Measurements from ENCODE around the gene AOPEP. TPM values are rescaled to one million over a fixed set of nuclear protein-coding genes. Genes with fewer than 3 reads are reported as not detected.

The AOPEP gene
- total and polyA plus RNA-seq, 9 of the 15 experiments (the other 6 are each of a cell fraction or from before 2014, with no cell fraction given): 4.5 to 19.3 (median 13.5) TPM

GRCh38 chr9:95127249-95128176, 401.0 kb downstream of the AOPEP start (continued):
- TF ChIP-seq, protein P1, sequence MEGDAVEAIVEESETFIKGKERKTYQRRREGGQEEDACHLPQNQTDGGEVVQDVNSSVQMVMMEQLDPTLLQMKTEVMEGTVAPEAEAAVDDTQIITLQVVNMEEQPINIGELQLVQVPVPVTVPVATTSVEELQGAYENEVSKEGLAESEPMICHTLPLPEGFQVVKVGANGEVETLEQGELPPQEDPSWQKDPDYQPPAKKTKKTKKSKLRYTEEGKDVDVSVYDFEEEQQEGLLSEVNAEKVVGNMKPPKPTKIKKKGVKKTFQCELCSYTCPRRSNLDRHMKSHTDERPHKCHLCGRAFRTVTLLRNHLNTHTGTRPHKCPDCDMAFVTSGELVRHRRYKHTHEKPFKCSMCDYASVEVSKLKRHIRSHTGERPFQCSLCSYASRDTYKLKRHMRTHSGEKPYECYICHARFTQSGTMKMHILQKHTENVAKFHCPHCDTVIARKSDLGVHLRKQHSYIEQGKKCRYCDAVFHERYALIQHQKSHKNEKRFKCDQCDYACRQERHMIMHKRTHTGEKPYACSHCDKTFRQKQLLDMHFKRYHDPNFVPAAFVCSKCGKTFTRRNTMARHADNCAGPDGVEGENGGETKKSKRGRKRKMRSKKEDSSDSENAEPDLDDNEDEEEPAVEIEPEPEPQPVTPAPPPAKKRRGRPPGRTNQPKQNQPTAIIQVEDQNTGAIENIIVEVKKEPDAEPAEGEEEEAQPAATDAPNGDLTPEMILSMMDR (IDR thresholded peaks at IDR 0.05 in 2 of 3, conservative IDR thresholded peaks at IDR 0.05 in 1 of 3; ENCODE audit: insufficient read depth in 2 of 3, low read depth in 1 of 3, low read length in 3 of 3): peak; percentile 96 to 99 (median 99)
- TF ChIP-seq POLR2B (IDR thresholded peaks at IDR 0.05; ENCODE audit: low read depth, partially characterized antibody) (no peak), PYGO2 (tag; IDR thresholded peaks at IDR 0.05) (no peak), ETV6 (IDR thresholded peaks at IDR 0.05; ENCODE audit: borderline replicate concordance in 1 of 2, low read depth in 2 of 2, low read length in 1 of 2) (no peak), ETV6 (CRISPR knock-in tag; IDR thresholded peaks at IDR 0.05; ENCODE audit: borderline replicate concordance) (no peak), ZBTB9 (CRISPR knock-in tag; IDR thresholded peaks at IDR 0.05) (no peak), ZNF655 (CRISPR knock-in tag; IDR thresholded peaks at IDR 0.05) (no peak), ZNF324 (CRISPR knock-in tag; IDR thresholded peaks at IDR 0.05) (no peak), SFPQ (IDR thresholded peaks at IDR 0.05; ENCODE audit: low read depth, low read length) (no peak)
- TF ChIP-seq, protein P2, sequence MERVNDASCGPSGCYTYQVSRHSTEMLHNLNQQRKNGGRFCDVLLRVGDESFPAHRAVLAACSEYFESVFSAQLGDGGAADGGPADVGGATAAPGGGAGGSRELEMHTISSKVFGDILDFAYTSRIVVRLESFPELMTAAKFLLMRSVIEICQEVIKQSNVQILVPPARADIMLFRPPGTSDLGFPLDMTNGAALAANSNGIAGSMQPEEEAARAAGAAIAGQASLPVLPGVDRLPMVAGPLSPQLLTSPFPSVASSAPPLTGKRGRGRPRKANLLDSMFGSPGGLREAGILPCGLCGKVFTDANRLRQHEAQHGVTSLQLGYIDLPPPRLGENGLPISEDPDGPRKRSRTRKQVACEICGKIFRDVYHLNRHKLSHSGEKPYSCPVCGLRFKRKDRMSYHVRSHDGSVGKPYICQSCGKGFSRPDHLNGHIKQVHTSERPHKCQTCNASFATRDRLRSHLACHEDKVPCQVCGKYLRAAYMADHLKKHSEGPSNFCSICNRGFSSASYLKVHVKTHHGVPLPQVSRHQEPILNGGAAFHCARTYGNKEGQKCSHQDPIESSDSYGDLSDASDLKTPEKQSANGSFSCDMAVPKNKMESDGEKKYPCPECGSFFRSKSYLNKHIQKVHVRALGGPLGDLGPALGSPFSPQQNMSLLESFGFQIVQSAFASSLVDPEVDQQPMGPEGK (CRISPR knock-in tag; IDR thresholded peaks at IDR 0.05; ENCODE audit: borderline replicate concordance): no peak
- TF ChIP-seq, protein P3, sequence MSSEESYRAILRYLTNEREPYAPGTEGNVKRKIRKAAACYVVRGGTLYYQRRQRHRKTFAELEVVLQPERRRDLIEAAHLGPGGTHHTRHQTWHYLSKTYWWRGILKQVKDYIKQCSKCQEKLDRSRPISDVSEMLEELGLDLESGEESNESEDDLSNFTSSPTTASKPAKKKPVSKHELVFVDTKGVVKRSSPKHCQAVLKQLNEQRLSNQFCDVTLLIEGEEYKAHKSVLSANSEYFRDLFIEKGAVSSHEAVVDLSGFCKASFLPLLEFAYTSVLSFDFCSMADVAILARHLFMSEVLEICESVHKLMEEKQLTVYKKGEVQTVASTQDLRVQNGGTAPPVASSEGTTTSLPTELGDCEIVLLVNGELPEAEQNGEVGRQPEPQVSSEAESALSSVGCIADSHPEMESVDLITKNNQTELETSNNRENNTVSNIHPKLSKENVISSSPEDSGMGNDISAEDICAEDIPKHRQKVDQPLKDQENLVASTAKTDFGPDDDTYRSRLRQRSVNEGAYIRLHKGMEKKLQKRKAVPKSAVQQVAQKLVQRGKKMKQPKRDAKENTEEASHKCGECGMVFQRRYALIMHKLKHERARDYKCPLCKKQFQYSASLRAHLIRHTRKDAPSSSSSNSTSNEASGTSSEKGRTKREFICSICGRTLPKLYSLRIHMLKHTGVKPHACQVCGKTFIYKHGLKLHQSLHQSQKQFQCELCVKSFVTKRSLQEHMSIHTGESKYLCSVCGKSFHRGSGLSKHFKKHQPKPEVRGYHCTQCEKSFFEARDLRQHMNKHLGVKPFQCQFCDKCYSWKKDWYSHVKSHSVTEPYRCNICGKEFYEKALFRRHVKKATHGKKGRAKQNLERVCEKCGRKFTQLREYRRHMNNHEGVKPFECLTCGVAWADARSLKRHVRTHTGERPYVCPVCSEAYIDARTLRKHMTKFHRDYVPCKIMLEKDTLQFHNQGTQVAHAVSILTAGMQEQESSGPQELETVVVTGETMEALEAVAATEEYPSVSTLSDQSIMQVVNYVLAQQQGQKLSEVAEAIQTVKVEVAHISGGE (CRISPR knock-in tag; IDR thresholded peaks at IDR 0.05): no peak

Data from K562 (cell line).